Epithelial cell of proximal tubule (primary cell): ENCODE data around the gene FER. TPM values are rescaled to one million over a fixed set of nuclear protein-coding genes. Genes with fewer than 3 reads are reported as not detected.

Experiments used
- DNase-seq: peaks from one replicate; pipeline ENCODE4 v3.0.0-alpha.2; 2011; ENCODE audit warnings: low read depth
- H3K4me3 ChIP-seq: 2 replicates; pipeline ENCODE4 v1.5.1; 2011; ENCODE audit warnings: low read depth, mild to moderate bottlenecking, low read length
- total RNA-seq: library from RNA; depleted of rRNA; stranded (reverse); fragments of >200 nt; gene quantifications from 2 replicates; pipeline ENCODE4 v1.2.3, GENCODE V29; 2015
- TF ChIP-seq, protein P1 (sequence below): conservative IDR thresholded peaks from 2 replicates; pipeline ENCODE4 v1.5.1; 2012; ENCODE audit warnings: low read depth, mild to moderate bottlenecking, low read length

FER gene
- total RNA-seq, 1 donor from 2014 or later = 10.1 TPM

DNA sequence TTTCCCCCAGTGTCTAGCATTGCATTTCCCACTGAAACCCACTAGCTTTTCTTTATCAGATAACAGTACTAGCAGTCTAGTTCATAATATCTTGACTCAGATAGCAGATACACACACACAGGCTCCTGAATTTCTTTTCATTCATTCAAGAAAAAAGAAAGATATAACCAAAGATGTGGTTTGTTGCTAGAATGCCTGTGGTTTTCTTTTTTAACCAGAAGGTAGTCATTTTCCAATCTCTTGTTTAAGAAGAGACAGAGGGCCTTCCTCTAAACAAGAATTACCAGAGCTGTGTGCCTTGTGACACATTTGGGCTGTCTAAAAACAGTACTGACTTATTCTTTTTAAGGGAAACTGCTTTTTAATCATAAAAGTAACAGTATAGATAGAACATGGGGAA lies 494.8 kb downstream of the FER start:
- no peak overlapping the region for H3K4me3 ChIP-seq
- TF ChIP-seq, protein P1, sequence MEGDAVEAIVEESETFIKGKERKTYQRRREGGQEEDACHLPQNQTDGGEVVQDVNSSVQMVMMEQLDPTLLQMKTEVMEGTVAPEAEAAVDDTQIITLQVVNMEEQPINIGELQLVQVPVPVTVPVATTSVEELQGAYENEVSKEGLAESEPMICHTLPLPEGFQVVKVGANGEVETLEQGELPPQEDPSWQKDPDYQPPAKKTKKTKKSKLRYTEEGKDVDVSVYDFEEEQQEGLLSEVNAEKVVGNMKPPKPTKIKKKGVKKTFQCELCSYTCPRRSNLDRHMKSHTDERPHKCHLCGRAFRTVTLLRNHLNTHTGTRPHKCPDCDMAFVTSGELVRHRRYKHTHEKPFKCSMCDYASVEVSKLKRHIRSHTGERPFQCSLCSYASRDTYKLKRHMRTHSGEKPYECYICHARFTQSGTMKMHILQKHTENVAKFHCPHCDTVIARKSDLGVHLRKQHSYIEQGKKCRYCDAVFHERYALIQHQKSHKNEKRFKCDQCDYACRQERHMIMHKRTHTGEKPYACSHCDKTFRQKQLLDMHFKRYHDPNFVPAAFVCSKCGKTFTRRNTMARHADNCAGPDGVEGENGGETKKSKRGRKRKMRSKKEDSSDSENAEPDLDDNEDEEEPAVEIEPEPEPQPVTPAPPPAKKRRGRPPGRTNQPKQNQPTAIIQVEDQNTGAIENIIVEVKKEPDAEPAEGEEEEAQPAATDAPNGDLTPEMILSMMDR = no peak
- DNase-seq = no peak

DNA sequence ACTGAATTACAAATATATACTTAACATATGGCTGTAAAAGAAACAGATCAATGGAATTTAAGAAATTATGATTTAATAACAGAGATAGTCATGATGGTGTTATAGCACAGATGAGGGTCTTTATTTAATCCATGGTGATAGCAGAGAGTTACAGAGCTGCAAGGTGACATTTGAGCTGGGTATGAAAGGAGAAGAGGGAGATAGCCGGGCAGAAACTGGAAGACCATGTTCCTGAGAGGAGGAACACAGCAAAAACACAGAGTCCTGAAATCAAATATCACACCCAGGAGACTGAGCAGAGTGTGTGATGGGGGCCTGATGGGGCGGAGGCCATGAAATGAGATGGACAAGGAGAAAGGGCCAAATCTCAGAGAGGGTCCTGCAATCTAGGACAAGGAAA lies 498.7 kb downstream of the FER start:
- no peak for DNase-seq
- no peak overlapping the region for H3K4me3 ChIP-seq
- TF ChIP-seq, protein P1 = no peak
